Measurements from ENCODE around the gene TMEM106C.

Gene TMEM106C

DNA sequence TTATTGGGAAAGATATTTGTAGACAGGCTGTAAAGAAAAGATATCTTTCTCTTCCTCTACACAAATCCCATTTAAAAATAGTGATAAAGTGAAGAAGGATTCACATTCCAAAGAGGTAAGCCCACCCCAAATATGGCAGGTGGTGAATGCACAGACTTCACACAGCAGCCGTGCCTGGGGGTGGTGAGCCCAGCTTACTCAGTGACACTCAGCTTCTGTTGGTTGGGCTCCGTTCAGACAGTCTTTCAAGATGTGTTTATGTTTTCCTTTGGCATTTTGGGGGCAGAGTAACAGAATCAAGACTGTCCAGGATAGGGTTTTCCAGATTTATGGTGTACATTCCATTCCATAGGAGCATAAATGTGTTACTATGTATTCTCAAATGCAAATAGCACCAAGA, 45.0 kb downstream of the TMEM106C start:
- TF ChIP-seq EGR1 (IDR thresholded peaks at IDR 0.05) = no peak
- TF ChIP-seq TEAD4 (IDR thresholded peaks at IDR 0.05) = no peak
- TF ChIP-seq MAX (IDR thresholded peaks at IDR 0.05) = no peak
- no peak for TF ChIP-seq NFIC (IDR thresholded peaks at IDR 0.05)

GRCh38 chr12:48008950-48009349, 45.6 kb downstream of the TMEM106C start:
- TF ChIP-seq TEAD4 (IDR thresholded peaks at IDR 0.05) = no peak
- no peak for TF ChIP-seq MAX (IDR thresholded peaks at IDR 0.05)
- TF ChIP-seq NFIC (IDR thresholded peaks at IDR 0.05) = no peak
- no peak for TF ChIP-seq CREB1 (IDR thresholded peaks at IDR 0.05; ENCODE audit: low read depth)
- no peak for TF ChIP-seq USF1 (IDR thresholded peaks at IDR 0.05)
- TF ChIP-seq RAD21 (IDR thresholded peaks at IDR 0.05; ENCODE audit: low read depth) = no peak
- no peak for TF ChIP-seq FOXM1 (IDR thresholded peaks at IDR 0.05; ENCODE audit: borderline replicate concordance, low read depth)
- TF ChIP-seq EP300 (IDR thresholded peaks at IDR 0.05; ENCODE audit: borderline replicate concordance) = no peak
- no peak for TF ChIP-seq TCF12 (IDR thresholded peaks at IDR 0.05; ENCODE audit: low read depth)
- TF ChIP-seq CEBPB (IDR thresholded peaks at IDR 0.05) = no peak
- TF ChIP-seq TAF1 (IDR thresholded peaks at IDR 0.05; ENCODE audit: low read depth) = no peak
- no peak for TF ChIP-seq ZBTB7A (IDR thresholded peaks at IDR 0.05; ENCODE audit: low read depth)
- TF ChIP-seq, protein P1, sequence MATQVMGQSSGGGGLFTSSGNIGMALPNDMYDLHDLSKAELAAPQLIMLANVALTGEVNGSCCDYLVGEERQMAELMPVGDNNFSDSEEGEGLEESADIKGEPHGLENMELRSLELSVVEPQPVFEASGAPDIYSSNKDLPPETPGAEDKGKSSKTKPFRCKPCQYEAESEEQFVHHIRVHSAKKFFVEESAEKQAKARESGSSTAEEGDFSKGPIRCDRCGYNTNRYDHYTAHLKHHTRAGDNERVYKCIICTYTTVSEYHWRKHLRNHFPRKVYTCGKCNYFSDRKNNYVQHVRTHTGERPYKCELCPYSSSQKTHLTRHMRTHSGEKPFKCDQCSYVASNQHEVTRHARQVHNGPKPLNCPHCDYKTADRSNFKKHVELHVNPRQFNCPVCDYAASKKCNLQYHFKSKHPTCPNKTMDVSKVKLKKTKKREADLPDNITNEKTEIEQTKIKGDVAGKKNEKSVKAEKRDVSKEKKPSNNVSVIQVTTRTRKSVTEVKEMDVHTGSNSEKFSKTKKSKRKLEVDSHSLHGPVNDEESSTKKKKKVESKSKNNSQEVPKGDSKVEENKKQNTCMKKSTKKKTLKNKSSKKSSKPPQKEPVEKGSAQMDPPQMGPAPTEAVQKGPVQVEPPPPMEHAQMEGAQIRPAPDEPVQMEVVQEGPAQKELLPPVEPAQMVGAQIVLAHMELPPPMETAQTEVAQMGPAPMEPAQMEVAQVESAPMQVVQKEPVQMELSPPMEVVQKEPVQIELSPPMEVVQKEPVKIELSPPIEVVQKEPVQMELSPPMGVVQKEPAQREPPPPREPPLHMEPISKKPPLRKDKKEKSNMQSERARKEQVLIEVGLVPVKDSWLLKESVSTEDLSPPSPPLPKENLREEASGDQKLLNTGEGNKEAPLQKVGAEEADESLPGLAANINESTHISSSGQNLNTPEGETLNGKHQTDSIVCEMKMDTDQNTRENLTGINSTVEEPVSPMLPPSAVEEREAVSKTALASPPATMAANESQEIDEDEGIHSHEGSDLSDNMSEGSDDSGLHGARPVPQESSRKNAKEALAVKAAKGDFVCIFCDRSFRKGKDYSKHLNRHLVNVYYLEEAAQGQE (IDR thresholded peaks at IDR 0.05; ENCODE audit: low read depth) = no peak
- no peak for TF ChIP-seq EGR1 (IDR thresholded peaks at IDR 0.05)
- no peak for TF ChIP-seq YY1 (IDR thresholded peaks at IDR 0.05; ENCODE audit: low read depth)

GRCh38 chr12:48009471-48009870, 46.1 kb downstream of the TMEM106C start:
- no peak for TF ChIP-seq TAF1 (IDR thresholded peaks at IDR 0.05; ENCODE audit: low read depth)
- TF ChIP-seq EGR1 (IDR thresholded peaks at IDR 0.05) = no peak
- TF ChIP-seq CREB1 (IDR thresholded peaks at IDR 0.05; ENCODE audit: low read depth) = no peak
- TF ChIP-seq TEAD4 (IDR thresholded peaks at IDR 0.05) = no peak
- TF ChIP-seq RAD21 (IDR thresholded peaks at IDR 0.05; ENCODE audit: low read depth) = no peak
- TF ChIP-seq, protein P1 (IDR thresholded peaks at IDR 0.05; ENCODE audit: low read depth) = no peak
- TF ChIP-seq CEBPB (IDR thresholded peaks at IDR 0.05) = no peak
- TF ChIP-seq ZBTB7A (IDR thresholded peaks at IDR 0.05; ENCODE audit: low read depth) = no peak
- no peak for TF ChIP-seq YY1 (IDR thresholded peaks at IDR 0.05; ENCODE audit: low read depth)
- TF ChIP-seq USF1 (IDR thresholded peaks at IDR 0.05) = no peak
- TF ChIP-seq EP300 (IDR thresholded peaks at IDR 0.05; ENCODE audit: borderline replicate concordance) = no peak
- TF ChIP-seq FOXM1 (IDR thresholded peaks at IDR 0.05; ENCODE audit: borderline replicate concordance, low read depth) = no peak
- no peak for TF ChIP-seq NFIC (IDR thresholded peaks at IDR 0.05)
- TF ChIP-seq TCF12 (IDR thresholded peaks at IDR 0.05; ENCODE audit: low read depth) = no peak
- TF ChIP-seq MAX (IDR thresholded peaks at IDR 0.05) = no peak

- TF ChIP-seq USF1 (IDR thresholded peaks at IDR 0.05) = no peak
- no peak for TF ChIP-seq EGR1 (IDR thresholded peaks at IDR 0.05)
- TF ChIP-seq RAD21 (IDR thresholded peaks at IDR 0.05; ENCODE audit: low read depth) = no peak
- no peak for TF ChIP-seq ZBTB7A (IDR thresholded peaks at IDR 0.05; ENCODE audit: low read depth)
- no peak for TF ChIP-seq YY1 (IDR thresholded peaks at IDR 0.05; ENCODE audit: low read depth)
- TF ChIP-seq CREB1 (IDR thresholded peaks at IDR 0.05; ENCODE audit: low read depth) = no peak
- no peak for TF ChIP-seq MAX (IDR thresholded peaks at IDR 0.05)
- TF ChIP-seq CEBPB (IDR thresholded peaks at IDR 0.05) = no peak
- no peak for TF ChIP-seq NFIC (IDR thresholded peaks at IDR 0.05)
- no peak for TF ChIP-seq EP300 (IDR thresholded peaks at IDR 0.05; ENCODE audit: borderline replicate concordance)
- TF ChIP-seq, protein P1 (IDR thresholded peaks at IDR 0.05; ENCODE audit: low read depth) = no peak
- no peak for TF ChIP-seq FOXM1 (IDR thresholded peaks at IDR 0.05; ENCODE audit: borderline replicate concordance, low read depth)
- TF ChIP-seq TAF1 (IDR thresholded peaks at IDR 0.05; ENCODE audit: low read depth) = no peak
- no peak for TF ChIP-seq TEAD4 (IDR thresholded peaks at IDR 0.05)
- TF ChIP-seq TCF12 (IDR thresholded peaks at IDR 0.05; ENCODE audit: low read depth) = no peak
These were observed 47.1 kb downstream of the TMEM106C start for GRCh38 chr12:48010366-48010970.

All from Ishikawa (cell line).